ENCODE data around the gene FBXL20.
"Not testable (repeated sequence)": the region's sequence is repeated elsewhere in the genome, so short reads cannot be mapped to it uniquely, and the experiment has no call there.

FBXL20 gene

DNA sequence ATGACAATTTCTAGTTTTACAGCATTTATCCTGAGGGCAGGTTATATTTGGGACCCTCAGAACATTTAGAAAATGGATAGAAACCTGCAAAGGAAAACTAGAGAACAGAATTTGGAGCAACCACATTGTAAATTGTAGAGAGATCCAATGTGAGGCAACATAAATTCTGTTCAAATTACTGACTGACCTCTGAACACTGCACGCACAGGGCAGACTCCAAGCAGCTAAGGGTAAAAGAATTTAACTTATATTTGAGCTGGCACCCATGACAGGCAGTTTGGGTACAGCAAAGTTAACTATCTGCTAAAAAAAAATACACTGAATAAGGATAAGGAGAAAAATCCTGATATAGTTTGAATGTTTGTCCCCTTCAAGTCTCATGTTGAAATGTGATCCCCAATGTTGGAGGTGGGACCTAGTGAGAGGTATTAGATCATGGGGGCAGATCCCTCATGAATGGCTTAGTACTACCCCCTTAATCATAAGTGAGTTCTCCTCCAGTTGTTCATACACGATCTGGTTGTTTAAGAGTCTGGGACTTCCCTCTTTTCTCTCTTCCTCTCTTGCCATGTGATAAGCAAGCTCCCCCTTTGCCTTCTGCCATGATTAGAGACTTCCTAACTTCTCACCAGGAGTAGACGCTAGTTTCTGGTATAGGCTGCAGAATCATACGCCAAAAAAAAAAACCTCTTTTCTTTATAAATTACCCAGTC is 75.7 kb downstream of the FBXL20 start:
- DNase-seq = no peak

DNA sequence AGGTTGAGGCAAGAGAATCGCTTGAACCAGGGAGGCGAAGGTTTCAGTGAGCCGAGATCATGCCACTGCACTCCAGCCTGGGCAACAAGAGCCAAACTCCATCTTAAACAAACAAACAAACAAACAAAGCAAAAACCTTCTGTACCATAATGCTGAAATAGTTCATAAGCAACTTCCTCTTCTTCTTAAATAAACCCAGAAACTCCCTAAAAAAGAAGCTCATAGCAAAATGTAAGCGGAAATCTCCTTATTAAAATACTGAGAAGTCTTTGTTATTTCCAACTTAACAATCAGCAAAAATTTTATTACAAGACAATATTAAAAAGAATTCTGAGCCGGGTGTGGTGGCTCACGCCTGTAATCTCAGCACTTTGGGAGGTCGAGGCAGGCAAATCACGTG is 82.8 kb downstream of the FBXL20 start:
- no peak for DNase-seq

DNA sequence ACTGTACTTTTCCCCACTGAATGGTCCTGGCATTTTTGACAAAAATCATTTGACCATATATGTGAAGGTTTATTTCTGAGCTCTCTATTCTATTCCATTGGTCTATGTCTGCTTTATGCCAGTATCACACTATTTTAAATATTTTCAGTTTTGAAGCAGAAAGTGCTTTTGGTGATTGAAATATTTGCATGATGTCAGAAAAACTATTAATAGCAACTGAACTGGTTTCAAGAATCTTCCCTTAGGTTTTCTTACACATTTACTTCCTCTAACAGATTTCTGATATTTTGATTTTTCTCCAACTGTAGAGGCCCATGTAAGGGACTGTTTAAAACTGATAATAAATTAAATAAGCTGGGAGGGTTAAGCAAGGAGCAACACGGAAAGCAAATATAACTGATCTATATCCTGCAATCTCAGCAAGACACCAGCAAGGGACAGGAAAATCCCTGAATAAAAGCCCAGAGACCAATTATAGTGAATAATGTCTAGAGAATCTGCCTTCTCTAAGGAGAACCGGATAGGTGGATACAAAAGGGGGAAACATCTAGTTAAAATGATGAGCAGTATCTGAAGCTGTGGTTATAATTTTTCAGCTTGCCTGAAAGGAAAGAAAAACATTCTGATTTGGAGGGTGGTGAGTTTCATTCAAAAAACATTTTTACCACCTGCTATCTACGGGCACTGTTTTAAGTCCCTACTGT is 94.8 kb downstream of the FBXL20 start:
- DNase-seq = no peak

DNA sequence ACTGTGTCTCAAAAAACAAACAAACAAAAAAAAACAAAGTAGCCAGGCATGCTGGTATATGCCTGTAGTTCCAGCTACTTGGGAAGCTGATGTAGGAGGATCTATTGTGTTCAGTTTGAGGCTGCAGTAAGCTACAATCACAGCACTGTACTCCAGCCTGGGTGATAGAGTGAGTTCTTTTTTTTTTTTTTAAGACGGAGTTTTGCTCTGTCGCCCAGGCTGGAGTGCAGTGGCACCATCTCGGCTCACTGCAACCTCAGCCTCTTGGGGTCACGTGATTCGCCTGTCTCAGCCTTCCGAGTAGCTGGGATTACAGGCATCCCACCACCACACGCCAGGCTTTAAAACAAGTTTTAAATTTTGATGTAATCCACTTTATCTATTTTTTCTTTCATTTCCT is 95.4 kb downstream of the FBXL20 start:
- DNase-seq = no peak

DNA sequence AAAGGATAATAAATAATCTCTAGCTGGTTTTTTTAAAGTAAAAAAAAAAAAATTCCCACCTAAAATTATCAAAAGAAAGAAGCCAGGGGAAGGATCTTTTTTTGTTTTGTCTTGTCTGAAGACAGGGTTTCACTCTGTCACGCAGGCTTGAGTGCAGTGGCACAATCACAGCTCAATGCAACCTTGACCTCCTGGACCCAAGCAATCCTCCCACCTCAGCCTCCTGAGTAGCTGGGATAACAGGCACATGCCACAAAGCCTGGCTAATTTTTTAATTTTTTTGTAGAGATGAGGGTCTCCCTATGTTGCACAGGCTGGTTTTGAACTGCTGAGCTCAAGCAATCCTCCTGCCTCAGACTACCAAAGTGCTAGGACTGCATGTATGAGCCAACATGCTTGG is 97.2 kb downstream of the FBXL20 start:
- no peak for DNase-seq

DNA sequence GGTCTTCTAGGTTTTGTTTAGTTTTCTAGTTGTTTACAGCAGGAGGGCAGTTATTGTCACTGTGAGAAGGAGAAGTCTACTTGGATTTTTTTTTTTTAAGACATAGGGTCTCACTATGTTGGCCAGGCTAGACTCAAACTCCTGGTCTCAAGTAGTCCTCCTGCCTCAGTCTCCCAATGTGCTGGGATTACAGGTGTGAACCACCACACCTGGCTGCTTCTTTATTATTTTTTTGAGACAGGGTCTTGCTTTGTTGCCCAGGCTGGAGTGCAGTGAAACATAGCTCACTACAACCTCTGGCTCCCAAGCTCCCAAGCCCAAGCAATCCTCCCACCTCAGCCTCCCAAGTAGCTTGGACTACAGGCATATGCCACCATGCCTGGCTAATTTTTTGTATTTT is 107.4 kb downstream of the FBXL20 start:
- DNase-seq = no peak

DNA sequence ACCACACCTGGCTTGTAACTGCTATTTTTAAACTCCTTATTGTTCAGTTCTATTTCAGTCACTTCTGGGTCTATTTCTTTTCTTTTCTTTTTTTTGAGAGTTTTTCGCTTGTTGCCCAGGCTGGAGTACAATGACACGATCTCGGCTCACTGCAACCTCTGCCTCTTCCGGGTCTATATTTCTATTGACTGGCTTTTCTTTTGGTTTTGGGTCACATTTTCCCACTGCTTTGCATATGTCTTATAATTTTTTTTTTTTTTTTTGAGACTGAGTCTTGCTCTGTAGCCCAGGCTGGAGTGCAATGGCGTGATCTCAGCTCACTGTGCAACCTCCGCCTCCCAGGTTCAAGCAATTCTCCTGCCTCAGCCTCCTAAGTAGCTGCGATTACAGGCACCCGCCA is 108.9 kb downstream of the FBXL20 start:
- DNase-seq = not testable (repeated sequence)

DNA sequence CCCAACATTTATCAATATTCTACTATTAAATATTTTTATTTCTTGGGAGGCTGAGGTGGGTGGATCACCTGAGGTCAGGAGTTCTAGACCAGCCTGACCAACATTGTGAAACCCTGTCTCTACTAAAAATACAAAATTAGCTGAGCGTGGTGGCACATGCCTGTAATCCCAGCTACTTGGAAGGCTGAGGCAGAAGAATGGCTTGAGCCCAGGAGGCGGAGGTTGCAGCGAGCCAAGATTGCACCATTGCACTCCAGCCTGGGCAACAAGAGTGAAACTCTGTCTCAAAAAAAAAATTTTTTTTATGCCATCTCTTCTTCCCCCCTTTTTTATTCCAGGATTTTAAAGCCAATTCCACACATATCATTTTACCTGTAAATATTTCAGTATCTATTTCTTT is 114.9 kb downstream of the FBXL20 start:
- not testable (repeated sequence) for DNase-seq

DNA sequence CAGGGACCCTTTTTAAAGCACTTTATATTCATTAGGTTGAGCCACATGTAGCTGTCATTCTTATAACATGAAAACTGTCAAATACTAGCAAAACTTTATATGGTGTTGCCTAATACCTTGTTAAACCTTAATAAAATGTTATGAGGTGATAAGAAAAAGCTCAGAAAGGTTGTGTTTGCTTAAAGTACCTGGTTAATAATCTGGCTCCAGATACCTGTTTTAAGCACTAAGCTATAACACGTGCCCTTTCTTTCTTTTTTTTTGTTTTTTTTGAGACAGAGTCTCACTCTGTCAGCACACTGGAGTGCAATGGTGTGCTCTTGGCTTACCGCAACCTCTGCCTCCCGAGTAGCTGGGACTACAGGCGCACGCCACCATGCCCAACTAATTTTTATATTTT is 116.7 kb downstream of the FBXL20 start:
- no peak for DNase-seq

DNA sequence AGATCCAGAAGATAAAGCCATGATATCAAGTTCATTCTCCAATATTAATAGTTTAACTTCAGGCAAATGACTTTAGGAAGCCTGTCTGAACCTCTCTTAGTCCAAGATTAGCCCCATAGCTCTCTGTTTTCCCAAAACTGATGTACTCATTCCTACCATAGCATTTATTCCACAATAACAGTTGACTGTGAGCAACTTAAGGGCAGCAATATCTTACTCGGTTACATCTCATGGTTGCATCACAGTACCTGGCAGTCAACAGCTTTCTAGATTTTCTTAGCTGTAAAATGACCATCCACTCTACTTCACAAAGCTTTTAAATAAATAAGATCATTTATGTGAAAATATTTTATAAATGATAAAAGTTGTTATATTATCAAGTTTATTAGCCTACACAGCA is 117.5 kb downstream of the FBXL20 start:
- no peak for DNase-seq

DNA sequence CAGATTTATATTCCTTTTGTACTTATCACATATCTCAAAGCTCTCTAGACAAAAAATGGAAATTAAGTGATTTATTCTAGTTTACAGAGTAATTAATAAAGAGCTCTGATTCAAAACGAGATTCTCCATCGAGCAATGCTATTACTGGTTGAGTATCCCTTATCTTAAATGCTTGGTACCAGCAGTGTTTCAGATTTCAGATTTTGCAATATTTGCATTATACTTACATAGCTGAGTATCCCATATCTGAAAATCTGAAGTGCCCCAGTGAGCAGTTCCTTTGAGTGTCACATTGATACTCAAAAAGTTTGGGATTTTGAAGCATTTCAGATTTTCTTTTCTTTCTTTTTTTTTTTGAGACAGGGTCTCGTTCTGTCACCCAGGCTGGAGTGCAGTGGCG is 118.3 kb downstream of the FBXL20 start:
- no peak for DNase-seq

DNA sequence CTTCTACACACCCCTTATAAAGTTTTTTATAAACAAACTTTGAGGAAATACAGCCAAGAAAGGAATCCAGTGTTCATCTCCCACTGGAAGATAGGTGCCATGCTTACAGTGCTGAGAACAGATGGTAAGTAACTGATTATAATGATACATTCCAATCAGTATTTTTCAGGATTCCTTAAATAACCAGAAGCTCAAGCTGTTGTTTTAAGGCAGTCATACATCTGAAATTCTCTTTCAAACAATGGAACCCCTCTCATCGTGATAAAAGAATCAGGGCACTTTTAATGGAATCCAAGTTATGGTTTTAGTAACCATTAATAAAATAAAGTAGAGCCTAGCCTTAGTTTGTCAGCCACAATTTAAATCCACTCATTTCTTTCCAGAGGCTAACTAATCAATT is 119.6 kb downstream of the FBXL20 start:
- no peak for DNase-seq

DNA sequence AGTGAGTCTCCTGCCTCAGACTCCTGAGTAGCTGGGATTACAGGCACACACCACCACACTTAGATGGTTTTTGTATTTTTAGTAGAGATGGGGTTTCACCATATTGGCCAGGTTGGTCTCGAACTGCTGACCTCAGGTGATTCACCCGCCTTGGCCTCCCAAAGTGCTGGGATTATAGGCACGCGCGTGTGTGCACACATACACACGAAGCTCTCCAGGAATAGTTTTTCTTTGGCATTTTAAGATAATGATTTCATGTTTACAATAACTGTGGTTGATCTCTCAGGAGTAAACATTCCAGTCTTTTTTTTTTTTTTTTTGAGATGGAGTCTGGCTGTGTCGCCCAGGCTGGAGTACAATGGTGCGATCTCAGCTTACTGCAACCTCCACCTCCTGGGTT is 123.2 kb downstream of the FBXL20 start:
- DNase-seq = not testable (repeated sequence)

DNA sequence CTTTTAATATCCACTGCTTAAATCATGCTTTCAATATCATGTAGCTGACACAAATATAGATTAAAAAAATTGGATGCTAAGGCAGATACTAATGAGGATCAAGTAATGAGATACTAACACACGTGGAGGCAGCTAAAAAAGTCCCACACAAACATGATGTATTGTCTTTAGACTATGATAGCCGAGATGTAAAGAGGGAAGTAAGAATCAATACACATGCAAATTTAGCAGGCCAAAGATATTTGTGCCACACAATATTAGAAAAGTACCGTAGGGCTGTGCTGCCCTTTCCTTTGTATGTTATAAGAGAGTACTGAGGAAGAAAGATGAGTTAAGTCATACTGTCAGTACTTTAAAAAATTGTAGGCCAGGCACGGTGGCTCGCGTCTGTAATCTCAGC is 124.3 kb downstream of the FBXL20 start:
- DNase-seq = no peak

DNA sequence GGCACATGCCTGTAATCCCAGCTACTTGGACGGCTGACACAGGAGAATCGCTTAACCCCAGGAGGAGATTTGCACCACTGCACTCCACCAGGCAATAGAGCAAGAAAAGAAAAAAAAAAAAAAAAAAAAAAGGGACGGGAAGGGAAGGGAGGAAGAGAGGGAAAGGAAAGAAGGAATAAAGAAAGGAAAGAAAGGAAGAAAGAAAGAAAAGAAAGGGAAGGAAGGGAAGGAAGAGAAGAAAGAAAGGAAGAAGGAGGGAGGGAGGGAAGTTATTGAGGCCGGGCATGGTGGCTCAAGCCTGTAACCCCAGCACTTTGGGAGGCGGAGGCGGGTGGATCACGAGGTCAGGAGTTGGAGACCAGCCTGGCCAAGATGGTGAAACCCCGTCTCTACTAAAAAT is 125.3 kb downstream of the FBXL20 start:
- DNase-seq = no peak

DNA sequence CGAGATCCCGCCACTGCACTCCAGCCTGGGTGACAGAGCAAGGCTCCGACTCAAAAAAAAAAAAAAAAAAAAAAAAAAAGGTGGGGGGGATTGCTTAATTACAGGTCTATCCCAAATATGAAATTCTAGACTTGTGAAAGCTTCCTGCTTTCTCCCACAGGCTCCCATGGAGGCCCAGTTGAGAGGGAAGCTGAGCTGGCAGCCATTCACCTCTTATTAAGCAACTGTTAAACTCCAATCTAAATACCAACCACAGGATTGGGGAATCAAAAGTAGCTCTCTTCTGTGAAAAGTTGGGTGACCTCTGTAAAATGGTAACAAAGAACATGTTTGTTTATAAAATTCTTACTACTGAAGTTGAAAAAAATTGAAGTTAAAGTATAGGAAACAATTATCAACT is 129.9 kb downstream of the FBXL20 start:
- DNase-seq = no peak

DNA sequence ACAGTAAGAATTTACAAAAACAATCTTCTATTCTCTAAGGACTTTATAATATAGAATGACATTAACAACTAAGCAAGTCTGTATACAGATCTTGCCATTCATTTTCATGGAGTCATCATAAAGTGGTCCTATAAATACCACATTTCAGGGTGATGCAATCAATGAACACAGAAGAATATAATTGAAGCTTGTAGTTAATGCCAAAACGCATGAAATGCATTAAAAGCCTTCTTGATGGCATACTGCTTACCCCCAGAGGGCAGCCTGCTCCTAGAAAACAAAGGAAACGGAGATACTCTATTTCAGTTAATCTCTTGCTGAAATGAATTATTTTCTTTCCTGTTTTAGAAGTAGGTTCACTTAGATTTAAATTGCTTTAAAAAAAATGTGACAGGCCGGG is 130.5 kb downstream of the FBXL20 start:
- DNase-seq = no peak

DNA sequence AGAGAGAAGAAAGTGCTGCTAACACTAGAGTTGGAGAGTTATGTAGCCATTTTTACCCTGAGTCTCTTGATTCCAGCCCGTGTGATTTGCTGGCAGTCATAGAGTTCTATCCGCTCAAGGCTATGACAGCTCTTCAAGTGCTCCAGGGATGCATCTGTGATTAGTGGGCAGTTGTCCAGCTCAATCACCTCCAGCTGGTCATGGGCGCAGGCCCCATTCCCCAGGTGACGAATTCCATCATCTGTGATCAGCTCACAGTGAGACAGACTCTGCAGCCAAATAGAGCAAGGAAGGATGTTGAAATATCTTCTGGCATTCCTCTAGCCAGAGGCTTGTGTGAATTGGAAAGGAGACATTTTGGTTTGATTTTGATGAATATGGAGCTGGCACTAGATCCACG is 137.3 kb downstream of the FBXL20 start:
- no peak for DNase-seq

DNA sequence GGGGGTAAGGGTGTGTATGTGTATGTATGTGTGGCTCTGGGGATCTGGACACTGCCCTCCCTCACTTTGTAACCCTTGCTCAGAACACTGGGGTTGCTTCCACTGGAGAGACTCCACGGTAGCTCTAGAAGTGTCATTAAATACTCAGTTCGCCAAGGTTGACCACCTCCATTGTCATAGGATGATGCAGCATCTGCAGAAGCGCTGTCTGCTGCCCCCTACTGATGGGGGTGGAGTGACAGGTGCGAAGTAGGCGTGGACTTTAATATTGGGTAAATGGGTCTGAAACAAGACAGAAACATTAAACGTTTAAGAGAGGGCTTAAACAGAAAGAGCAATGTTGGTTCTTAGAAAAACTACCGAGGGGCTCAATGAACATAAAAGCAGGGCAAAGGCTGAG is 140.1 kb downstream of the FBXL20 start:
- DNase-seq = no peak

DNA sequence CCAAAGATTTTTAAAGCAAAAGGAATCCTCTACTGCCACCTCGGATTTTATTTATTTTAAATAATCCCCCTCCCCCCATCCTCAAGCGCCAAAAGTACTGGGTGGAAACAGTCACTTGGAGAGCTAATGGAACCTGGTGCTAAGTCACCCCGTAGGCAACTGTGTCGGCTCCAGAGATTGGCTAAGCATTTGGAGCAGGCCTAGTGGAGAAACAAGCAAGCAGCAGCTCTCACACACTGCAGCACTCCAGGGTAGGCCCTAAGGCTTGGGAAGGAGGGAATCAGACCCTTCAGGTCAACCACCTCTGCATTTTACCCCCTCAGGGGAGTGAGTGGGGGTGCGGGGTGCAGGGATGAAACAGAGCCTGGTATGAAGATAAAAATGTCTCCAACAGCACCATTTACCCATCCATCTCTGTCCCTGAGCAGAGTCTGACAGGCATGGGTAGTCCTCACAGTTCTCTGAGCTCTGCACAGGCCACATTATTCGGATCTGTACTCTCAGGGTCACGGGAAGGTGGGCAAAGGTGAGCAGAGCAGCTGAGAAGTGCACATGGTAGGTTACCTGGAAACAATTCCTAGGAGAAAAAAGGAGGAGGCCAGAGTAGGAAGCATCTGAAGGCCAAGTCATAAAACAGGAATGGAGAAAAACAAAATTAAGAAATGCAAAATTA is 148.5 kb downstream of the FBXL20 start:
- DNase-seq = no peak

DNA sequence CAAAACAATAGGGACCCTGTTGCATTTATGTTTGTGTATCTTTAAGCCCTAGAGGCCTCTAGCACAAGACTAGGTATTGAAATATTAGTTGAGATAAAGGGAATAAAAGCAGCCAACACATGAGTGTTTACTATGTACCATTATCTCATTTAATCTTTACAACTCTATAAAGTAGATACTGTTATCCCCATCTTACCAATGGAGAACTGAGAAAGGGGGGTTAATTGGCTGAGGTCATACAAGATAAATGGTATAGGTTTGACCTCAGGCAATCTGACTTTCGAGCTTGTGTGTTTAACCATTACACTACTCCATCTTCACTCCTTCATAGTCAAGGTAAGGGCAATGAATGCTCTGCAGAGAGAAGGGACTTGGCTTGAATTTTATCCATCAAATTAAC is 149.4 kb downstream of the FBXL20 start:
- DNase-seq = no peak

DNA sequence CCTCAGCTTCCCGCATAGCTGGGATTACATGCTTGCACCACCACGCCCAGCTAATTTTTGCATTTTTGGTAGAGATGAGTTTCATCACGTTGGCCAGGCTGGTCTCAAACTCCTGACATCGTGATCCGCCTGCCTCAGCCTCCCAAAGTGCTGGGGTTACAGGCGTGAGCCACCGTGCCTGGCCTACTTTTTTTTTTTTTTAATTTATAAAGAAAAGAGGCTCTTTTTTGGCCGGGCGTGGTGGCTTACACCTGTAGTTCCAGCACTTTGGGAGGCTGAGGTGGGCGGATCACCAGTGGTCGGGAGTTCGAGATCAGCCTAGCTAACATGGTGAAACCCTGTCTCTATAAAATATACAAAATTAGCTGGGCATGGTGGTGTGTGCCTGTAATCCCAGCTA is 151.3 kb downstream of the FBXL20 start:
- DNase-seq = not testable (repeated sequence)

DNA sequence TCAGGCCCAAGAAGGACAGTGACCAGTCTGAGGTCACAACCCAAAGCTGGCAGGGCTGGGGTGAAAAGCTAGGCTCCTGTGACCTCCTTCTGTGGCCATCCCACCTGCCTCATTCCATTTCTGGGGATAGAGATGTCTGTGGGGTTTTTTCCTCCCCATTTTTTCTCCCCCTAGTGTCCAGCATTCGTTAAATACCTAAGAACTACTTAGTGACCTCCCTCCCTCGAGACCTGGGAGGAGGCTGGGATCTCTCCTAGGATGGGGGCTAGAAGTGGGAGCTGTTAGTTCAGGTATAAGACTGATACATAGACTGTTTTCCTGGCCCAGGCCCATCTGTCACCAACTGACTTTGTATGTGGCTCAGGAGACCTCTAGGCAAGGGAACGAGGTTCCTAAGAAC is 155.2 kb downstream of the FBXL20 start:
- no peak for DNase-seq
